A549 (cell line): ENCODE results near the gene EMP3.

Experiments
- CHD2 ChIP-seq: fragments of 150-350 bp; IDR thresholded peaks from 2 replicates; pipeline ENCODE4 v1.6.1; 2014; ENCODE audit warnings: low read length; ENCODE audit not compliant: partially characterized antibody
- CTCF ChIP-seq: fragments of >200 bp; sonication (Bioruptor Twin); formaldehyde crosslinking; IDR thresholded peaks from 3 replicates; pipeline ENCODE4 v1.5.1; 2016
- ELK1 ChIP-seq: fragments of 150-350 bp; IDR thresholded peaks from 2 replicates; pipeline ENCODE4 v1.6.1; 2014; ENCODE audit warnings: low read depth, mild to moderate bottlenecking, low read length
- HDAC2 ChIP-seq: fragments of 200-600 bp; sonication (generic); IDR thresholded peaks from 2 replicates; pipeline ENCODE4 v1.6.1; 2016
- MAFK ChIP-seq: fragments of 450-650 bp; IDR thresholded peaks from 2 replicates; pipeline ENCODE4 v1.6.1; 2014; ENCODE audit not compliant: partially characterized antibody
- NR3C1 ChIP-seq: fragments of >200 bp; sonication (Bioruptor Twin); formaldehyde crosslinking; IDR thresholded peaks from 3 replicates; pipeline ENCODE4 v1.6.1; 2017
- SREBF2 ChIP-seq: fragments of 450-650 bp; IDR thresholded peaks from 2 replicates; pipeline ENCODE4 v1.6.1; 2014; ENCODE audit warnings: mild to moderate bottlenecking, moderate library complexity
- TP53 ChIP-seq: fragments of 250-450 bp; sonication (Bioruptor Pico); IDR thresholded peaks from 2 replicates; pipeline ENCODE4 v1.5.0; 2021; ENCODE audit warnings: mild to moderate bottlenecking, moderate library complexity
- ZFP36 ChIP-seq: fragments of 450-650 bp; IDR thresholded peaks from 2 replicates; pipeline ENCODE4 v1.6.1; 2014; ENCODE audit warnings: borderline replicate concordance; ENCODE audit not compliant: partially characterized antibody

- TF ChIP-seq CTCF (no peak), CHD2 (no peak), SREBF2 (no peak), ZFP36 (no peak), ELK1 (no peak), MAFK (no peak), NR3C1 (no peak), HDAC2 (no peak), TP53 (CRISPR knock-in tag) (no peak)
These were observed 40.2 kb downstream of the EMP3 start for GRCh38 chr19:48365602-48366001.
